SU-DHL-6 (cell line): ENCODE measurements around the gene HLA-F.

Source experiments
- H2AFZ ChIP-seq: fragments of 200-600 bp; sonication (generic); 2 replicates; pipeline ENCODE4 v1.6.1; 2014; ENCODE audit warnings: low read depth, mild to moderate bottlenecking, moderate library complexity, mixed read lengths, antibody characterized with exemption, low read length; ENCODE audit not compliant: severe bottlenecking
- H3F3A ChIP-seq: fragments of 200-600 bp; shearing (Covaris generic); 2 replicates; pipeline ENCODE4 v1.6.0; 2016; ENCODE audit warnings: antibody characterized with exemption, mild to moderate bottlenecking; ENCODE audit not compliant: insufficient read depth
- H3K27ac ChIP-seq: fragments of 200-600 bp; sonication (generic); 2 replicates; pipeline ENCODE4 v1.5.1; 2016; ENCODE audit warnings: low read depth, mild to moderate bottlenecking, low read length, moderate library complexity, mixed read lengths
- H3K27me3 ChIP-seq: fragments of 200-600 bp; sonication (generic), shearing (Covaris generic); 2 replicates; pipeline ENCODE4 v1.6.0; 2014; ENCODE audit warnings: mild to moderate bottlenecking, low read length
- H3K36me3 ChIP-seq: fragments of 200-600 bp; sonication (generic); 2 replicates; pipeline ENCODE4 v1.6.1; 2014; ENCODE audit warnings: mild to moderate bottlenecking, low read length, mixed read lengths
- H3K4me2 ChIP-seq: fragments of 300-600, 200-600 bp; shearing (Covaris generic), sonication (generic); 2 replicates; pipeline ENCODE4 v1.6.0; 2014; ENCODE audit warnings: low read length, low read depth, mild to moderate bottlenecking; ENCODE audit not compliant: poor library complexity, severe bottlenecking
- H3K4me3 ChIP-seq: fragments of 200-600 bp; sonication (generic); 2 replicates; pipeline ENCODE4 v1.5.1; 2014; ENCODE audit warnings: antibody characterized with exemption, low read length, mild to moderate bottlenecking, mixed read lengths; ENCODE audit not compliant: insufficient read depth, poor library complexity, severe bottlenecking
- H3K79me2 ChIP-seq: fragments of 200-600 bp; sonication (generic); 2 replicates; pipeline ENCODE4 v1.6.1; 2014; ENCODE audit warnings: mild to moderate bottlenecking, low read length, moderate library complexity; ENCODE audit not compliant: insufficient read depth
- H3K9ac ChIP-seq: fragments of 200-600 bp; sonication (generic); 2 replicates; pipeline ENCODE4 v1.7.0; 2014; ENCODE audit warnings: mild to moderate bottlenecking, low read length
- H3K9me2 ChIP-seq: fragments of 200-600 bp; sonication (generic); replicated peaks from 2 replicates; pipeline ENCODE4 v1.6.1; 2014; ENCODE audit warnings: low read length; ENCODE audit not compliant: insufficient read depth
- H3K9me3 ChIP-seq: fragments of 200-600 bp; sonication (generic); 2 replicates; pipeline ENCODE4 v1.6.1; 2014; ENCODE audit warnings: low read length, mixed read lengths; ENCODE audit not compliant: insufficient read depth
- H4K20me1 ChIP-seq: fragments of 200-600 bp; sonication (generic); 2 replicates; pipeline ENCODE4 v1.6.1; 2014; ENCODE audit warnings: low read depth, mild to moderate bottlenecking, antibody characterized with exemption, low read length, moderate library complexity, mixed read lengths
- EZH2phosphoT487 ChIP-seq: fragments of 200-600 bp; sonication (generic), shearing (Covaris generic); conservative IDR thresholded peaks from 2 replicates; pipeline ENCODE4 v1.6.1; 2018; ENCODE audit warnings: mild to moderate bottlenecking, antibody characterized with exemption, low read length, moderate library complexity, mixed read lengths
- TF ChIP-seq, protein P1 (sequence below): fragments of 200-600 bp; sonication (generic); IDR thresholded peaks from one replicate; pipeline ENCODE4 v1.5.1; 2017; ENCODE audit warnings: antibody characterized with exemption, mild to moderate bottlenecking, low read length, moderate library complexity; ENCODE audit not compliant: insufficient read depth, poor library complexity, severe bottlenecking

HLA-F gene

GRCh38 chr6:29746846-29747687 is 23.8 kb downstream of the HLA-F start:
- Histone ChIP-seq H3K27ac (no peak overlapping the region), H4K20me1 (no peaks in the 10 kb centered on the region), H2AFZ (no peak overlapping the region), H3K9me2 (no peaks in the 10 kb centered on the region), H3K4me3 (no peak overlapping the region), H3K4me2 (no peak overlapping the region), H3K79me2 (no peaks in the 10 kb centered on the region), H3K9ac (no peak overlapping the region), H3K36me3 (no peaks in the 10 kb centered on the region), H3K9me3 (no peaks in the 10 kb centered on the region), H3F3A (no peaks in the 10 kb centered on the region), H3K27me3 (no peaks in the 10 kb centered on the region)
- TF ChIP-seq, protein P1, sequence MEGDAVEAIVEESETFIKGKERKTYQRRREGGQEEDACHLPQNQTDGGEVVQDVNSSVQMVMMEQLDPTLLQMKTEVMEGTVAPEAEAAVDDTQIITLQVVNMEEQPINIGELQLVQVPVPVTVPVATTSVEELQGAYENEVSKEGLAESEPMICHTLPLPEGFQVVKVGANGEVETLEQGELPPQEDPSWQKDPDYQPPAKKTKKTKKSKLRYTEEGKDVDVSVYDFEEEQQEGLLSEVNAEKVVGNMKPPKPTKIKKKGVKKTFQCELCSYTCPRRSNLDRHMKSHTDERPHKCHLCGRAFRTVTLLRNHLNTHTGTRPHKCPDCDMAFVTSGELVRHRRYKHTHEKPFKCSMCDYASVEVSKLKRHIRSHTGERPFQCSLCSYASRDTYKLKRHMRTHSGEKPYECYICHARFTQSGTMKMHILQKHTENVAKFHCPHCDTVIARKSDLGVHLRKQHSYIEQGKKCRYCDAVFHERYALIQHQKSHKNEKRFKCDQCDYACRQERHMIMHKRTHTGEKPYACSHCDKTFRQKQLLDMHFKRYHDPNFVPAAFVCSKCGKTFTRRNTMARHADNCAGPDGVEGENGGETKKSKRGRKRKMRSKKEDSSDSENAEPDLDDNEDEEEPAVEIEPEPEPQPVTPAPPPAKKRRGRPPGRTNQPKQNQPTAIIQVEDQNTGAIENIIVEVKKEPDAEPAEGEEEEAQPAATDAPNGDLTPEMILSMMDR = no peak
- TF ChIP-seq EZH2phosphoT487 = no peak

DNA sequence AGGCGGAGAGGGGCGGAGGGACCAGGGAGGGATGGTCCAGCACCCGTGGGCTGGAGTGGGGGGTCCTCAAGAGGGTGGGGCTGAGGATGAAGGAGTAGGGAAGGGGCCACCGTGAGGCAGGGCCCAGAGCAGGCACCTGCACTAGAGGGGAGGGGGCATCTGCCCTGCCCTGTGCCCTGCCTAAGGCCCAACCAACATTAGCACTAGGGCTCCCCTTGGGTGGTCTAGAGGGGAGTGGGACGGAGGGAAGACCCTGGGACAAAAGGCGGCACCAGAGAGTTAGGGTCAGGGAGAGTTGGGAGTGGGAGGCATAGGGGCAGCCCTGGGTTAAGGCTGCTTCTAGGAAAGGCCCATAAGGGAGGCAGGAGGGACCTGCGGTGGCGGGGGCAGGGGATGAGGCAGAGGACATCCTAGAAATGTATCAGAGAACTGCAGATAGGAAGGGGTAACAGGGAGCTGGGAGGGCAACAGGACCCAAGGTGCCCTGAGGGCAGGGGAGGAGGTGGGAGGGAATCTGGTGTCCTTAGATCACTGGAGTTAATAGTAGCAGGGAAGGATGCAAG is 24.5 kb downstream of the HLA-F start:
- TF ChIP-seq EZH2phosphoT487 = no peak
- TF ChIP-seq, protein P1 = no peak
- Histone ChIP-seq H3K9ac (peak overlapping the region; percentile 56), H3K4me3 (no peak overlapping the region)

DNA sequence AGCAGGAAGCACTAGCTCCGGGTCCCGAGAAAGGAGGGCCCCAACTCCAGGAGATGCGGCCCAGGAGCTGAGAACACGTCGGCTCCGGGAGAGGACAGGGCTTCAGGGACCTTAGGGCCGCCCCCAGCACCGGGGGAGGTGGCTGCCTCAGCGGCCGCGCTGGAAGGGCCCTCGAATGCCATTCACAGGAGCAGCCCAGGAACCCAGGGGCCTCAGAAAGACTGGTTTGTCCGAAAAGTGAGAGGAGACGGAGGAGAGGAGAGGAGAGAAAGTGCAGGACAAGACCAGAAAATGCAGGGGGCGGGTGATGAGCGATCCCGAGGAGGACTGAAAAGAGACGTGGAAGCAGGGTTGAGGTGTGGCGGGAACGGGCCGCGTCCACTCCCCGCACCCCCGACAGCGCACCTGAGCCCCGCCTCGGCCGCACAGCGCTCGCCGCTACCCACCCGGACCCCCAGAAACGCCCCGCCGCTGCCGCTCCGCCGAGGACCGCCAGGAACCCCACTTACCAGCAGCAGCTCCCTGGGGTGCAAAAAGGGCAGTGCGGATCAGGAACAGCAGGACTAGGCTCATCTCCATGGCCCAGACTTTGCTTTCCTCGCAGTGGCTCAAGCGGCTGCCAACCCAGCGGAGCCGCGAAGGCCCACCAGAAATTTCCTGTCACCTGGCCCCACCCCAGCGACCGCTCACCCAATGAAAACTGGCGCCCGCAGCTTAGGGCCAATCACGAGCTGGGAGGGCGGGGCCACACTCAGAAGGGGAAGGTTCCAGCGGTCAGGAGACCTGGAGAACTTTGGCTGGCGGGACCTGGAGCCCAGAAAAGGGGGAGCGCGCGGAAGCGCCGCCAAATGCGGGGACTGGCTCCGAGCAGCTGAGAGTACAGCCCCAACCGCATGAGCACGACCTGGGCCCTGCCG is 25.4 kb downstream of the HLA-F start:
- no peaks in the 10 kb centered on the region for H3K27me3 ChIP-seq
- TF ChIP-seq, protein P1 = no peak
- no peak for TF ChIP-seq EZH2phosphoT487
- peak overlapping the region; percentile 64 for H3K4me3 ChIP-seq
- no peaks in the 10 kb centered on the region for H3K79me2 ChIP-seq
- H2AFZ ChIP-seq = peak overlapping the region; percentile 96
- no peak overlapping the region for H3K27ac ChIP-seq
- H3K9me2 ChIP-seq = no peaks in the 10 kb centered on the region
- H3K4me2 ChIP-seq = peak overlapping the region; percentile 75
- no peaks in the 10 kb centered on the region for H3K36me3 ChIP-seq
- peak overlapping the region; percentile 56 for H3K9ac ChIP-seq
- no peaks in the 10 kb centered on the region for H3F3A ChIP-seq
- H3K9me3 ChIP-seq = no peaks in the 10 kb centered on the region
- no peaks in the 10 kb centered on the region for H4K20me1 ChIP-seq

More for the DNA sequence above, 24.5 kb downstream of the HLA-F start:
- no peaks in the 10 kb centered on the region for H3K9me3 ChIP-seq
- no peaks in the 10 kb centered on the region for H3K9me2 ChIP-seq
- H3F3A ChIP-seq = no peaks in the 10 kb centered on the region
- H3K27ac ChIP-seq = no peak overlapping the region
- H2AFZ ChIP-seq = no peak overlapping the region
- peak overlapping the region; percentile 75 for H3K4me2 ChIP-seq
- no peaks in the 10 kb centered on the region for H3K27me3 ChIP-seq
- no peaks in the 10 kb centered on the region for H3K79me2 ChIP-seq
- no peaks in the 10 kb centered on the region for H4K20me1 ChIP-seq
- H3K36me3 ChIP-seq = no peaks in the 10 kb centered on the region
